DMS53 treated with DMSO at 0.1 percent for 48 hours (cell line): ENCODE results near the gene BBX.

Source experiments
- DNase-seq: peaks from one replicate; lab custom pipeline; 2025; ENCODE audit not compliant: unreplicated experiment; lab: John Stamatoyannopoulos, UW

The BBX gene

DNA sequence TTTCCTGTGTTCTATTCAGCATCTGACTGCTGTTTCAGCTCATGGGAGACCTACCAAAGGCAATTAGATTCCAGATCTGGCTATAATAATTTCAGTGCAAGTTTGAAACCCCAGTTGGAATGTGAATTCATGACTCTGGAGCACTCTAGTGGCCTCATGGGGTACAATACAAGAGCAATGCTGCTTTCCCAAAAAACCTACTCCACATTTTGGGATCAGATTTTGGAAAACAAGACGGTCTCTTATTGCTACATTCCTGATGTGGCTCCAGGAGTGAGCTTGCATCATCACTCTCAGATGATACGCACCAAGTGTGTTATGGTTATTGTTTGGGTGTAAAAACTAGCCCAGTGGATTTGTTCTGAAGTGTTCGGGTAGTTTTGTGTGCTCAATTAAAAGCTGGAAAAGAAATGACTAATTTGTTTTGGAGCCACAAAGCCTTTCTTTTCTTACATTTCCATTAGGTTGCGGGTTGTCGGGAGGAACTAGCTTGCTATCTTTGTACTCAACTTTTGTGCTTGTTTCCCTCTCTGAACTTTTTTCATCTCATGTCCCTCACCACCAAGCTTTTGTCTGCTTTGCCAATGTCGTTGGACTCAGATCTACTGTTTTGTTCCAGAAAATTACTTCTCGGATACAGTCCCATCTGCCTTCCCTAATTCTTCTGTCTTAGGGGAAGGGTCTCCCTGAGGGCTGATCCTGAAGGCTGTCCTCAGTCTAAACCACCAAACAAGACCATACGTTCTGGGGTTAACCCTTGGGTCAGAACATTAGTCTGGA, 272.1 kb downstream of the BBX start:
- no peak for DNase-seq

GRCh38 chr3:107795514-107796094, 272.8 kb downstream of the BBX start:
- no peak for DNase-seq

DNA sequence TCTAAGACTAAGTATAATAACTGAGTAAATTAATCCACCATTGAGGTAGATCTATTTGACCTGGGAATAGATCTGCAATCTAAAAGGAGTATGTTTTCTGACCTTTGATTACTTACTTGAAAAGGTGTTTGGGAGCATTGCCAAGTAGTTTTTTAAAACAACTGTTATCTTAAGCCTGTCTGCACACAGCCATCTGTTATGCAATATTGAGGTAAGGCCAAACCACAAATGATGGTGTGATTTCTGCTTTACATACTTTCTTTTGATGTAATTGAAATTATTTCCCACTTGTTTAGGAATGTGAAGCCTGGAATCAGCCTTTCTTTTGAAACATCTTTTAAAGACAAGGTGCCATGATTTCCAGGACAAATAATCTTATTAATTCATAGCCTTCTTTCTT, 274.0 kb downstream of the BBX start:
- no peak for DNase-seq

GRCh38 chr3:107797586-107797985, 274.8 kb downstream of the BBX start:
- no peak for DNase-seq

- no peak for DNase-seq
Observed at GRCh38 chr3:107798381-107798780, 275.6 kb downstream of the BBX start.

GRCh38 chr3:107800710-107801109, 277.9 kb downstream of the BBX start:
- DNase-seq = no peak

DNA sequence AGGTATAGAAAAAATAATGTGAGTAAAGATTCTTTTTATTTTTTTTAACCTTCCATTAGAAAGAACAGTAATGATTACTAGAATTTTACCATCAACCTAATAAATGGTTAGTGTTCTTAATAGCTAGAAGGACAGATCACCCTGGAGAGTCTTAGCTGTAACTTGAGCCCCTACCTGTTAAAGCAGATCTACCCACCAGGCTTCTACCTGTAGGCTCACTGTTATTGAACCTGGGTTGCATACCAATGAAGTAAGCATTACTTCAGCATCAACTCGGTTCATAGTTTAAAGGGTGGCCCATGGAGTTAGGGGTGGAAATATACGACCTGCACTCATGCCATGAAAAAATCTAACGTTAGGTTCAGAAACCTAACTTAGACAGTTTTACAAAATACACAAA, 280.4 kb downstream of the BBX start:
- DNase-seq = no peak

- DNase-seq = no peak
Observed at GRCh38 chr3:107806021-107806420, 283.3 kb downstream of the BBX start.

GRCh38 chr3:107806536-107806935, 283.8 kb downstream of the BBX start:
- no peak for DNase-seq

DNA sequence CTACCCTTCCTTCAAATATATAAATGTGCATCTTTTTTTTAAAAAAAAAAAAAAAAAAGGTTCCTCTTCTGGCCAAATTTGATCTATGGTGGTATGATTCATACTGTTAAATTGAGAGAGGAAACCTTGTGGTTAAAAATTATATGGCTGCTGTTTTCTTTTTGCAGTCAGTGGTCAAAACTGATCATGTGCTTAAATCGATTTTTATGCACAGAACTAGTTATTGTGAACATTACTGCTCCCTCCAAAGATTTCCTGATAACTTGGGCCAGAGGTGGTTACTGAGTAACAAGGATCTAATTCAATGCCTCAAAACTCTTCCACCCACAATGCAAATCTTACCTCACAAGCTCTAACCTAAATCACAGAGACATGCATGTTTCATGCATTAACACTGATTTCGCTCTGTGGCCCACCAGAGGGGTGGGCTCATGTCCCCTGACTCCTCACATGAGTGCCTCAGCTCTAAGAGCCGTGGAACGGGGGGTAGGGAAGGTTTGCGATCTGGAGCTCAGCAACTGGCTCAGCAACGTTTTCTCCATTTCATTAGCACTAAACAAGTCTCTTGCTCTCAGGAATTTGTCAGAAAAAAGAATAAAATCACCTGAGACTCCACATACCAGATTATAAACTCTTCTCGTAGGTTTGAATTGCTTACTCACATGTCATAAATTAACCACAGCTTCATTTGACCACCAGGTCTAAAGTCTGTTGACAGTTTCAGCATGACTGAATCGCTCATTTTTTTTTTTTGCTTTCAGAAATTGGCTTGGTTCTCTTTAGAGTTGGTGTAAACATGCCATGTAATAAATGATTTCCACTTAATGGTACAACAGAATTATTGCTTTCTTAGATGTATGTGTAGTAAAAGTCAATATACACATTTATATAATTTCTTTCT, 287.7 kb downstream of the BBX start:
- DNase-seq = no peak

GRCh38 chr3:107813026-107813425, 290.3 kb downstream of the BBX start:
- no peak for DNase-seq

GRCh38 chr3:107816107-107816506, 293.3 kb downstream of the BBX start:
- DNase-seq = no peak

GRCh38 chr3:107817076-107817475, 294.3 kb downstream of the BBX start:
- DNase-seq = no peak

- DNase-seq = no peak
Observed at GRCh38 chr3:107818025-107818424, 295.3 kb downstream of the BBX start.

- no peak for DNase-seq
Observed at GRCh38 chr3:107819656-107820055, 296.9 kb downstream of the BBX start.

GRCh38 chr3:107822308-107822707, 299.5 kb downstream of the BBX start:
- DNase-seq = no peak

- no peak for DNase-seq
Observed at GRCh38 chr3:107824822-107825371, 302.1 kb downstream of the BBX start.

DNA sequence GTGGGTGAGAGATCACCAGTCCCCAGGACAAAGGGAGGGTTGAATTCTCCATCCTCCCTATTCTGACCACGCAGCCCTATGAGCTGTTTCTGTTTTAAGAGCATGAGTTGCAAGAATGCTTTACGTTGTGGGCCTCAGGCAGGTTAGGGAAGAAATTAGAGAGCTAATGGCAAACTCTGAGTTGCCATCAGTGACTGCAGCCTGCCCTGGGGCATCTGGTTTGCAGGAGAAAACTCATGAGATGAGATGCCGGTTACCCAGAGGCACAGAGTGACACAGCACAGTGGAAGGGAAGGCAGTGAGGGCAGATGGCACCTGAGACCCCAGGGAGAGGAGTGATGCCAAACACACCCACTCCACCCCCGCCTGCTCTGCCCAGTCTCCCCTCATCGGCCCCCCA, 302.8 kb downstream of the BBX start:
- no peak for DNase-seq

GRCh38 chr3:107826727-107827126, 304.0 kb downstream of the BBX start:
- no peak for DNase-seq

GRCh38 chr3:107829185-107829584, 306.4 kb downstream of the BBX start:
- DNase-seq = no peak

DNA sequence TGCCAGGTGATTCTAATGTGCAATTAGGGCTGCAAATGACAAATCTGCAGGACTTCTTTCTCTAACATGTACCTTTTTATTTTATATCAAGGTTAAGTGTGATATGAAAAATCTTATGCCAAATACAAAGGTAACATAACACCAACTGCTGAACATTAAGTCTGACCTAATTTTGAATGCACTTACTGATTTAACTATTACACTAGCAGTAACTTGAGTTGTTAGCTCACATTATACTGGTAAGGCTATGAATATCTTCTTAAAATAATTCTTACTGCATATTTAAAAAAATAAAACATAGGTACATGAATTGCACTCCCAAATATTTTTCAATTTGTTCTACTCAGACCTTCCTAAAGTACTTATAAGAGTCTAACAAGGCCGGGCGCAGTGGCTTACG, 308.8 kb downstream of the BBX start:
- DNase-seq = no peak

DNA sequence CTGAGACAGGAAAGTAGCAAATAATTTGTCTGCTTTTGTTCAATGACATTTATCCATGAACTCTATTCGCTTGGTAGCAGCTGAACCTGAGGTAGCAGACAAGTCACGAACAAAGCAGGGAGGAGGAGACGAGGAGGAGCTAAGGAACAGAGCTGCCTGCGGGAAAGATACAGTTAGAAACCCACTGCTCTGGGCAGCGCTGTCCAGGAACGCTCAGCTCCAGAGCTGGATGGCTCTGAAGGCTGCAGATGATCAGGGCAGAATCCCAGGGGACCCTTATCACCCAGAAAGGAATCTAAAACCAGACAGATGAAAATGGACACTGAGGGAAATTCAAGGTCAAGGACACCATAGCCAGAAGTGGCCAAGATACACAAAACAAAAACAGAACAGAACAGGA, 310.3 kb downstream of the BBX start:
- no peak for DNase-seq
